Mononuclear cell (primary cell): ENCODE measurements around the gene GPR61. TPM values are rescaled to one million over a fixed set of nuclear protein-coding genes. Genes with fewer than 3 reads are reported as not detected.

Source experiments
- H3K27me3 ChIP-seq: 2 replicates; pipeline ENCODE4 v1.6.0; 2011; ENCODE audit warnings: low read length, control low read depth; ENCODE audit not compliant: insufficient read depth
- H3K4me1 ChIP-seq: 2 replicates; pipeline ENCODE4 v1.5.1; 2011; ENCODE audit warnings: mild to moderate bottlenecking, low read length, control low read depth; ENCODE audit not compliant: insufficient read depth
- H3K4me3 ChIP-seq: 2 replicates; pipeline ENCODE4 v1.5.1; 2011; ENCODE audit warnings: mild to moderate bottlenecking, low read length, moderate library complexity
- H3K9me3 ChIP-seq: 2 replicates; pipeline ENCODE4 v1.5.1; 2011; ENCODE audit warnings: low read depth, mild to moderate bottlenecking, control low read depth, low read length
- total RNA-seq: library from RNA; depleted of rRNA; stranded (reverse); fragments of >200 nt; gene quantifications from one replicate; pipeline ENCODE4 v1.2.3, GENCODE V29; 2012

The GPR61 gene
- total RNA-seq, 1 donor, result 0.94 TPM

DNA sequence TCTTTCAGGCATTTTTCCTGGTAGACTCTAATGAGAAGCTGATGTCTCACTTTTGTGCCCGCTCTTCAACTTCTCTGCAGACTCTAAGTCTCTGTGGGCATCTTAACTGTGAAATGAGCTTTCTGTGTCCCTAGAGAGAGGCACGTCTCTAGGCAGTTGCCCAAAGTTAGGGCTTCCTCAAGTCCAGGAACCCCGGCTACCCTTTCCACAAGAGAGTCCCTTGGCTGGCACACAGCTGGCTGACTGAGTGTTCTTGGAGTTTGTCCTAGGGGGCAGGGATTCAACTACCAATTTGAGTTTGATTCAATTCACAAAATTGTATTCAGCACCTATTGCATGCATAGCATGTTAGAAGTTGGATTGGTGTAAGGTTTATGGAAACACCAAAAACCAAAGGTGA lies 1.4 kb downstream of the GPR61 start:
- H3K4me1 ChIP-seq, result no peaks in the 10 kb centered on the region

DNA sequence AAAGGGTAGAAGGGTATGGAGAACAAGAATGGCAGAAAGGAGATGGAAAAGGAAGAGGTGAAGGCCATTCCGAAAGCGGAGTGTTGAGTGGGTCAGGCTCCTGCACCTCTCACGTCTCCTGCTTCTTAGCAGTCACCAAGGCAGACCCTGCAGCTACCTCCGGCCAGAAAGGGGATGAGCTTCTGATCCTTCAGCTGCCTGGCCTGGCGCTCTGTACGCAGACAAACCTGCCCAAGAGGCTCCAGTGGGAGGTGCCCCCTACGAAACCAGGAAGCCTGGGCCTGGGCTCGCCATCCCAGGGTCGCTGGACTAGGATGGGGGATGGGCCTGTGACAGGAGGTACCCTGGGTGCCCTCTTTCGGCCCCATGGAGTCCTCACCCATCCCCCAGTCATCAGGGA lies 3.0 kb downstream of the GPR61 start:
- Histone ChIP-seq H3K27me3 (no peaks in the 10 kb centered on the region), H3K4me1 (peaks cover 14% of the 10 kb centered on the region), H3K9me3 (no peaks in the 10 kb centered on the region)

More for the DNA sequence above, 1.4 kb downstream of the GPR61 start:
- Histone ChIP-seq H3K9me3 (no peaks in the 10 kb centered on the region), H3K27me3 (no peaks in the 10 kb centered on the region), H3K4me3 (no peak overlapping the region)

GRCh38 chr1:109543283-109543987 lies 3.8 kb downstream of the GPR61 start:
- Histone ChIP-seq H3K4me1 (peaks cover 17% of the 10 kb centered on the region), H3K4me3 (no peak overlapping the region), H3K9me3 (no peaks in the 10 kb centered on the region), H3K27me3 (no peaks in the 10 kb centered on the region)

More for the DNA sequence above, 3.0 kb downstream of the GPR61 start:
- H3K4me3 ChIP-seq, result no peak overlapping the region

GRCh38 chr1:109543988-109544735 lies 4.5 kb downstream of the GPR61 start:
- H3K9me3 ChIP-seq, result no peaks in the 10 kb centered on the region
- H3K4me3 ChIP-seq, result no peak overlapping the region
- H3K4me1 ChIP-seq, result peaks cover 20% of the 10 kb centered on the region
- H3K27me3 ChIP-seq, result no peaks in the 10 kb centered on the region

- H3K4me1 ChIP-seq, result peaks cover 37% of the 10 kb centered on the region
- H3K27me3 ChIP-seq, result no peaks in the 10 kb centered on the region
- H3K4me3 ChIP-seq, result peak overlapping the region; percentile 5
- no peaks in the 10 kb centered on the region for H3K9me3 ChIP-seq
These were observed 6.8 kb downstream of the GPR61 start for GRCh38 chr1:109546311-109547109.

GRCh38 chr1:109547463-109548320 lies 8.0 kb downstream of the GPR61 start:
- H3K4me1 ChIP-seq, result peaks cover 43% of the 10 kb centered on the region
- H3K9me3 ChIP-seq, result no peaks in the 10 kb centered on the region
- peak overlapping the region; percentile 96 for H3K4me3 ChIP-seq
- H3K27me3 ChIP-seq, result no peaks in the 10 kb centered on the region

- no peaks in the 10 kb centered on the region for H3K9me3 ChIP-seq
- H3K4me3 ChIP-seq, result peak within 1 kb of the TSS; percentile 96
- H3K27me3 ChIP-seq, result no peaks in the 10 kb centered on the region
- H3K4me1 ChIP-seq, result peaks cover 44% of the 10 kb centered on the region
These were observed 8.9 kb downstream of the GPR61 start, which contains the start of gene GNAI3 for GRCh38 chr1:109548321-109549267. Gene GNAI3, plus strand, starts transcription at chr1:109548615. Its CDS starts 106 bp downstream, at chr1:109548721.

- Histone ChIP-seq H3K9me3 (no peaks in the 10 kb centered on the region), H3K27me3 (no peaks in the 10 kb centered on the region), H3K4me3 (no peak overlapping the region), H3K4me1 (peaks cover 44% of the 10 kb centered on the region)
These were observed 16.9 kb downstream of the GPR61 start for GRCh38 chr1:109556563-109556962.

- H3K4me3 ChIP-seq, result no peak overlapping the region
- no peaks in the 10 kb centered on the region for H3K9me3 ChIP-seq
- peaks cover 39% of the 10 kb centered on the region for H3K4me1 ChIP-seq
- no peaks in the 10 kb centered on the region for H3K27me3 ChIP-seq
These were observed 17.8 kb downstream of the GPR61 start for GRCh38 chr1:109557520-109557919.

DNA sequence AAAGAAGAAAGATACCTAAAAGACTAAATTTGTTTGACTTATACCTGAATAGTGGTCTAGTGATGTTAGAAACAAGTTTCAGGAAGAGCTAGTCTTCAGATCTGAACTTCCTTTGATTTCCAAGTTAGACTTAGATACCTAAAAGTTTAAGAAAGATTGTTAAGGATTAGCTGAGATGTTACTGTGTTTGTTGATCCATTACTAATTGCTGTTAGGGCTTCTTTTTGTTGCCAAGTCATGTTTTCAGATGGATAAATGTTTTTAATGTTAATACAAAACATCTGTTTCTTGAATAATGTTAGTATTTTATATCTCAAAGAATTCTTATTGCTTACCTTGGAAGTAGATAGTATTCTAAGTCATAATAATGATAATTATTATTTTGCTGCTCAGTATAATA lies 20.3 kb downstream of the GPR61 start:
- peaks cover 40% of the 10 kb centered on the region for H3K4me1 ChIP-seq
- no peaks in the 10 kb centered on the region for H3K9me3 ChIP-seq
- H3K27me3 ChIP-seq, result no peaks in the 10 kb centered on the region
- no peak overlapping the region for H3K4me3 ChIP-seq

- Histone ChIP-seq H3K9me3 (no peaks in the 10 kb centered on the region), H3K4me1 (peaks cover 48% of the 10 kb centered on the region), H3K27me3 (no peaks in the 10 kb centered on the region), H3K4me3 (no peak overlapping the region)
These were observed 24.7 kb downstream of the GPR61 start for GRCh38 chr1:109564194-109564878.

DNA sequence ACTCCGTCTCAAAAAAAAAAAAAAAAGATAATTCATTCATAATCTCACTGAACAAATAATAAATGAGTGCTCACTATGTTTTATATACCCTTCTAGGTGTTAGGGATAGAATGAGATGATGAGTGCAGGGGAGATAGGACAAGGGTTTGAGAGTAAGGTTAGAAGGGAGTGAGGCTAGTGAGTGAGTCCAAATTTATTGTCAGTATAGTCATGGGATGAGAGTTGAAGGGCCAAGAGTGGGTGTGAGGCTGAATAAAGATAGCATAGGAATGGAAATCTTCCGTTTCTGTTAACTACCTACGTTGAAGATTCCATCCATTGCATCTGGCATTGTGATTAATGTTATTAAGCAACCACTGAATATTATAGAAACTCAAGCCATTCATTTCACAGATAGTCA lies 25.6 kb downstream of the GPR61 start:
- H3K4me1 ChIP-seq, result peaks cover 50% of the 10 kb centered on the region
- no peak overlapping the region for H3K4me3 ChIP-seq
- H3K9me3 ChIP-seq, result no peaks in the 10 kb centered on the region
- no peaks in the 10 kb centered on the region for H3K27me3 ChIP-seq

DNA sequence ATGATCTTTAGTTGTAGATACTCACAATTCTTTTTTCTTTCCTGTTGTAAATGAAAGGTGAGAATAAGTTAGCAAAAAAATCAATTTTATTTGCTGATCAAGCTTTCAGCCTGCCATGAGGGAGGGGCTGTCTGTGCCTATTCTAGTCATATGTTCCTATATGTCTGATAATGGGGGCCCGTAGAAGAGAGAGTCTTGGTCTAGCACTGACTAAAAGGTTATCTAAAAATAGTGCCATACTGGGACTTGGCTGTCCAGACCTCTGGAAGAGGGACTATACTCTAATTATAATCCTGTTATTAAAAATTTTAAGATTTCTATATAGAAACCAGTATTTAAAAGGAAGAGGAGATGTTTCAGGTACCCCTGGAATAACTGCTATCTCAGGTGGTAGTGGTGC lies 27.3 kb downstream of the GPR61 start:
- no peaks in the 10 kb centered on the region for H3K9me3 ChIP-seq
- H3K4me1 ChIP-seq, result peaks cover 62% of the 10 kb centered on the region
- no peaks in the 10 kb centered on the region for H3K27me3 ChIP-seq
- no peak overlapping the region for H3K4me3 ChIP-seq
